Activated T-helper 1 cell treated with anti-CD3 and anti-CD28 coated beads, Interleukin-12 subunit alpha, Interleukin-12 subunit beta, Interleukin-2, Interleukin-4 antibody, amounts not matched to agents 30 ng/mL and 10 ng/mL and 1 ng/mL, durations not matched to agents 14 hours and 24 hours and 36 hours (primary cell): ENCODE measurements around the gene POMGNT2. TPM values are rescaled to one million over a fixed set of nuclear protein-coding genes. Genes with fewer than 3 reads are reported as not detected.
A peak's percentile ranks its signal among the peaks of the same experiment; 100 is the strongest.

Source experiments
- DNase-seq: peaks from one replicate; pipeline ENCODE4 v3.0.0; 2021; ENCODE audit warnings: low spot score
- H3K27ac Mint-ChIP-seq: one replicate; pipeline ENCODE4 v1.8.0; 2021; ENCODE audit warnings: mild to moderate bottlenecking, mixed read lengths
- H3K27me3 Mint-ChIP-seq: one replicate; pipeline ENCODE4 v1.8.0; 2022; ENCODE audit warnings: mild to moderate bottlenecking, moderate library complexity, mixed read lengths; ENCODE audit not compliant: insufficient read depth
- H3K36me3 Mint-ChIP-seq: one replicate; pipeline ENCODE4 v1.8.0; 2021; ENCODE audit warnings: low read depth, mixed read lengths
- H3K4me1 Mint-ChIP-seq: one replicate; pipeline ENCODE4 v1.8.0; 2021; ENCODE audit warnings: low read depth, mixed read lengths
- H3K4me3 Mint-ChIP-seq: one replicate; pipeline ENCODE4 v1.8.0; 2021; ENCODE audit warnings: mild to moderate bottlenecking, moderate library complexity, mixed read lengths
- H3K9me3 Mint-ChIP-seq: one replicate; pipeline ENCODE4 v1.8.0; 2021; ENCODE audit warnings: mixed read lengths
- intact Hi-C: fragments of 100-400 bp; cut with micrococcal nuclease; formaldehyde crosslinking; loops from one replicate; pipeline ENCODE4 v1.15.1; 2024
- total RNA-seq: library from RNA; stranded (reverse); gene quantifications from 2 replicates; pipeline ENCODE4 v1.2.3, GENCODE V29; 2022

Gene POMGNT2
- total RNA-seq, 1 donor from 2014 or later: 8.3 TPM

GRCh38 chr3:43126536-43126935, 20.7 kb upstream of the POMGNT2 start:
- Mint-ChIP-seq H3K4me1 (no peaks in the 10 kb centered on the region), H3K27me3 (no peaks in the 10 kb centered on the region), H3K9me3 (peaks cover 6% of the 10 kb centered on the region), H3K36me3 (no peaks in the 10 kb centered on the region), H3K27ac (no peak overlapping the region), H3K4me3 (no peak overlapping the region)
- intact Hi-C loops: no loop called here
- DNase-seq: no peak

DNA sequence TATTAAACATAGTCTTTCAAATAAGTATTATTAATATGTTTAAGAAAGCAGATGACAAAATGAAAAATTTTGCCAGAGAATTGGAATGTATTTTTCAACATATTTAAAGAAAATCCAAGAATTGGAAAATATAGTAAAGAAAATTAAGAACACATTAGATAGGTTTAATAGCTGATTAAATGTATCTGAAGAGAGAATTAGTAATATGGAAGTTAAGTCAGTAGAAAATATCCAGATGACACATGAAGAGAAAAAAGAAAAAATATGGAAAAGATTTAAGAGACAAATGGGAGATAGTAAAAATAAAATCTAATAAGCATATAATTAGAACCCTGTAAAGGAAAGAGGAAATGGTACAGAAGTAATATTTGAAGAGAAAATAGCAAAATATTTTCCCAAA, 18.0 kb upstream of the POMGNT2 start:
- no peak overlapping the region for H3K4me3 Mint-ChIP-seq
- H3K27me3 Mint-ChIP-seq: no peaks in the 10 kb centered on the region
- H3K9me3 Mint-ChIP-seq: peaks cover 6% of the 10 kb centered on the region
- H3K36me3 Mint-ChIP-seq: no peaks in the 10 kb centered on the region
- no peak overlapping the region for H3K27ac Mint-ChIP-seq
- no peaks in the 10 kb centered on the region for H3K4me1 Mint-ChIP-seq
- DNase-seq: no peak
- intact Hi-C loops: no loop called here

DNA sequence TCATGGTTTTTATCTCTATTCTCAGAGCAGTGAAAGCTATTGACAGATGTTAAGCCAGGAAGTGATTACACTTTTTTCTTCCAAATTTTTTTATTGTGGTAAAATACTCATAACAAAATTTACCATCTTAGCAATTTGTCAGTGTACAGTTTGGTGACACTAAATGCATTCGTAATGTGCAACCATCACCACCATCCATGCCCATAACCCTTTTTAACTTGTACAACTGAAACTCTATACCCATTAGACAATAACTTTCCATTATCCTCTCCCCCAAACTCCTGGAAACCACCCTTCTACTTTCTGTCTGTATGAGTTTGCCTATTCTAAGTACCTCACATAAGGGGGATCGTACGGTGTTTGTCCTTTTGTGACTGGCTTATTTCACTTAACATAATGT, 15.1 kb upstream of the POMGNT2 start:
- H3K4me3 Mint-ChIP-seq: no peak overlapping the region
- peaks cover 6% of the 10 kb centered on the region for H3K9me3 Mint-ChIP-seq
- H3K4me1 Mint-ChIP-seq: no peaks in the 10 kb centered on the region
- DNase-seq: no peak
- H3K27me3 Mint-ChIP-seq: no peaks in the 10 kb centered on the region
- intact Hi-C loops: no loop called here
- H3K36me3 Mint-ChIP-seq: no peaks in the 10 kb centered on the region
- H3K27ac Mint-ChIP-seq: no peak overlapping the region

DNA sequence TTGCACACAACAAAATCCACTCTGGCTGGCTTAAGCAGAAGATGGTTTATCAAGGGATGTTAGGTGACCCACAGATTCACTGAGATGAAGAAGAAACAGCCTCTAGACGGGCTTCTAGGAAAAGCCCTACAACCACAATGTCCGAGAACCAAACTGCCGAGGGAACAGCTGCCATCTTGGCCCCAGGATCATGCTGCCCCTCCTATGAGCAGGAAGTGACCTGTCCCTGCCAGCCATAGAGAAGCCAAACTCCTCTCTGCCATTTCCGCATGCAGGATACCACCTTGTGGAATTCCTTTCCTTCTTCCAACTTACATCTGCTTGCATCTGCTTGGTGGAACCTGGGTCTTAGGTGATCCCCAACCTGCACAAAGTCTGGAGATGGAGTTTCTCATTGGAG, 11.4 kb upstream of the POMGNT2 start:
- Mint-ChIP-seq H3K9me3 (no peaks in the 10 kb centered on the region), H3K27me3 (peaks cover 2% of the 10 kb centered on the region), H3K36me3 (no peaks in the 10 kb centered on the region), H3K4me3 (no peak overlapping the region), H3K27ac (no peak overlapping the region), H3K4me1 (no peaks in the 10 kb centered on the region)
- intact Hi-C loops: no loop called here
- no peak for DNase-seq

DNA sequence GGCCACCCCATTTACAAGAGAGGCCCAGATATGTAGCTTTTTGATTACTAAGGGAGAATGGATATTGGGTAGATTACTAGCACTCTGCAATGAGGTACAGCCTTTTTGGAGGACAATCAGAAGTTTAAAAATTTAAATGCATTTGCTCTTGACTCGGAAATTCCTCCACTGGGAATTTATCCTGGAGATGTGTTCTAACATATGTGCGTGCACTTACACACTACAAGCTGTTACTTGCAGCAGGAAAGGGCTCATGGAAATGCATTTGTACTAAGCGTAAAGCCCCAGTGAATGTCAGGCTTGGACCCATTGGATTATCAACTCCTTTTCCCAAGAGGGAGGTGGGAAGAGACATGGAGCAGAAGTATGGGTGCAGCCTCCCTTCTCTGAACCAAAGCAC, 7.8 kb upstream of the POMGNT2 start:
- no peaks in the 10 kb centered on the region for H3K36me3 Mint-ChIP-seq
- intact Hi-C loops: no loop called here
- DNase-seq: no peak
- peaks cover 4% of the 10 kb centered on the region for H3K9me3 Mint-ChIP-seq
- no peaks in the 10 kb centered on the region for H3K4me1 Mint-ChIP-seq
- no peak overlapping the region for H3K27ac Mint-ChIP-seq
- peaks cover 3% of the 10 kb centered on the region for H3K27me3 Mint-ChIP-seq
- H3K4me3 Mint-ChIP-seq: no peak overlapping the region

GRCh38 chr3:43106293-43106628, 382 bp upstream of the POMGNT2 start:
- Mint-ChIP-seq H3K36me3 (no peaks in the 10 kb centered on the region), H3K27ac (no peak overlapping the region), H3K9me3 (peaks cover 4% of the 10 kb centered on the region)

DNA sequence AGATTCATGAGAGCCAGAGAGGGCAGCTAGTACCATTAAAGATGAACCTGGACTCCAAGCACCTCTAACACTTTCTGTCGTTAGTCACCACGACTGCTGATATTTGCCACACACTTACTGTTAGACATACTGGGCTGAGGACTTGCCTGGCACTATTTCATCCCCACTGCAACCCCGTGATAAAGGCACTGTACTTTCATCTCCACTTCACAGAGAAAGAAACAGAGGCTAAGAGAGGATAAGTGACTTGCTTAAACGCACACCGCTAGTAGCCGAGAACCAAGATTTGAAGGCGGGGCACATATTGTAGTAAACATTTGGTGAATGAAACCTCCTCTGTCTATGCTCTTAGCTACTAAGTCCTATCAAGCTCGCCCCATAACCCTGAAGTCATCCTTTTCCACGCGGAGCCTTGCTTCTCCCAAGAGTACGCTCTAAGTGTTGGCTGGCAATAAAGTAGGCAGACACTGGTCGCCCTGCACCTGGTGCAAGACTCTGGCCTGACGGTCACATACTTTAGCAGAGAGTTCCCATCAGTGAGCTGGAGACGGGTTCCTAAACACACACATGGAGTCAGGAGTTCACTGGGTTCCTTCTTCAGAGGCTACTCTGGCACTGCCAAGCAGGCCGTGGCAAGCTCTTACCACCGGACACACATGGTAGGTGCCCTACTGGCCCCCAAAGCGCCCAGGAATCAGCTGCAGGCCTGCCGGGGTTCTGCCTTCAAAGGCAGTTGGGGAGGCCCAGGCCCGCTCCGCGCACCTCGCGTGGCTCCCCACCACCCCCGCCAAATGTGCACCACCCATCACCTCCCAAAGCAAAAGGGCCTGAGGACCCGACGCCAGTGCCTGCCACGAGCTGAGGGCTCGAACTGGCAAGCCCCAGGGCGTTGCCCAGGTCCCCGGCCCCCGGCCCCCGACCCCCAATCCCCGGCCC, 951 bp downstream of the POMGNT2 start:
- Mint-ChIP-seq H3K36me3 (no peaks in the 10 kb centered on the region), H3K27me3 (peaks cover 6% of the 10 kb centered on the region), H3K9me3 (no peaks in the 10 kb centered on the region), H3K4me3 (peak overlapping the region; percentile 67), H3K27ac (no peak overlapping the region), H3K4me1 (peaks cover 12% of the 10 kb centered on the region)
- intact Hi-C loops: loop anchor here (5.0 kb wide), 2 partner anchors 272 to 587 kb away; partner anchors contain the start of gene ABHD5
- DNase-seq: peak; percentile 2

More at GRCh38 chr3:43106293-43106628, 382 bp upstream of the POMGNT2 start:
- no peak for DNase-seq
- Mint-ChIP-seq H3K4me1 (peaks cover 12% of the 10 kb centered on the region), H3K4me3 (peak overlapping the region; percentile 69), H3K27me3 (peaks cover 4% of the 10 kb centered on the region)
- intact Hi-C loops: loop anchor here (1.0 to 5.0 kb wide), 5 partner anchors 181 to 586 kb away; partner anchors contain the start of genes ABHD5, ANO10 and SNRK

- Mint-ChIP-seq H3K27ac (no peak overlapping the region), H3K4me1 (peaks cover 12% of the 10 kb centered on the region), H3K27me3 (peaks cover 4% of the 10 kb centered on the region), H3K4me3 (no peak overlapping the region), H3K36me3 (no peaks in the 10 kb centered on the region), H3K9me3 (no peaks in the 10 kb centered on the region)
- no peak for DNase-seq
- intact Hi-C loops: no loop called here
Measured at GRCh38 chr3:43104039-43104438, 1.8 kb downstream of the POMGNT2 start.

- H3K4me1 Mint-ChIP-seq: peaks cover 12% of the 10 kb centered on the region
- H3K9me3 Mint-ChIP-seq: no peaks in the 10 kb centered on the region
- H3K36me3 Mint-ChIP-seq: no peaks in the 10 kb centered on the region
- H3K27ac Mint-ChIP-seq: no peak overlapping the region
- DNase-seq: no peak
- H3K27me3 Mint-ChIP-seq: peaks cover 3% of the 10 kb centered on the region
- intact Hi-C loops: no loop called here
- no peak overlapping the region for H3K4me3 Mint-ChIP-seq
Measured at GRCh38 chr3:43102773-43103480, 3.0 kb downstream of the POMGNT2 start.

- intact Hi-C loops: no loop called here
- H3K4me1 Mint-ChIP-seq: no peaks in the 10 kb centered on the region
Measured at GRCh38 chr3:43098761-43099160, 7.1 kb downstream of the POMGNT2 start.

DNA sequence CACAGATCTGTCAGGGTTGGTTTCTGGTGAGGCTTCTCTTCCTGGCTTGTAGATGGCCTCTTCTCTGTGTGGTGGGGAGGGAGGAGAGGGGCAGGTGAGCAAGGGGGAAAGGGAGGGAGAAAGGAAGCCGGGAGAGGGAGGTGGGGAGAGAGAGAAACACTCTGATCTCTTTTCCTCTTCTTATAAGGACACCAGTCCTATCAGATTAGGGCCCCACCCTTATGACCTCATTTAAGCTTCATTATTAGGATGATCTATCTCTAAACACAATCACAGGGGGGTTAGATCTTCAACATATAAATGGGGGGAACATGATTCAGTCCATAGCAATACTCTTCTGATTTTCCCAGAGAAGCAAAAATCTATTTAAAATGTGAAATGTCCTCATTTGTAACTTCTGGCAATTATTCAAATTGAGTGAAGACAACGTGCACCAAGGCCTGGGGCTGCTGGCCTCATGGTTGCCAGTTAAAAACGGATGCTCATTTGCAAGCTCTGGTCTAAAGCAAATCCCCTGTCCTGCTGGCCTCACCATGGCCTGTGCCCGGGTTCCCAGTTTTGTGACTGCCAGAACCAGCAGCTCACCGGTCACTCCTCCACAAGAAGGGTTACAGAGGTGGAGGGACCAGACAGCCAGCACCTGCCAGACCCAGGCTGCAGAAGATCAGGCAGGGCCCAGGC, 8.3 kb downstream of the POMGNT2 start:
- Mint-ChIP-seq H3K27me3 (peaks cover 4% of the 10 kb centered on the region), H3K4me3 (no peak overlapping the region), H3K36me3 (no peaks in the 10 kb centered on the region), H3K4me1 (no peaks in the 10 kb centered on the region), H3K27ac (no peak overlapping the region), H3K9me3 (no peaks in the 10 kb centered on the region)
- intact Hi-C loops: no loop called here
- no peak for DNase-seq

More at GRCh38 chr3:43098761-43099160, 7.1 kb downstream of the POMGNT2 start:
- Mint-ChIP-seq H3K36me3 (no peaks in the 10 kb centered on the region), H3K27ac (no peak overlapping the region), H3K9me3 (no peaks in the 10 kb centered on the region), H3K27me3 (peaks cover 2% of the 10 kb centered on the region), H3K4me3 (no peak overlapping the region)
- no peak for DNase-seq

GRCh38 chr3:43096761-43097160, 9.1 kb downstream of the POMGNT2 start:
- intact Hi-C loops: no loop called here
- Mint-ChIP-seq H3K36me3 (no peaks in the 10 kb centered on the region), H3K27ac (no peak overlapping the region), H3K4me3 (no peak overlapping the region), H3K27me3 (peaks cover 4% of the 10 kb centered on the region), H3K4me1 (no peaks in the 10 kb centered on the region), H3K9me3 (no peaks in the 10 kb centered on the region)
- no peak for DNase-seq

- H3K27ac Mint-ChIP-seq: no peak overlapping the region
- intact Hi-C loops: no loop called here
Measured at GRCh38 chr3:43095370-43095769, 10.5 kb downstream of the POMGNT2 start.

More at GRCh38 chr3:43095370-43095769, 10.5 kb downstream of the POMGNT2 start:
- H3K27me3 Mint-ChIP-seq: peaks cover 2% of the 10 kb centered on the region
- no peak overlapping the region for H3K4me3 Mint-ChIP-seq
- no peaks in the 10 kb centered on the region for H3K36me3 Mint-ChIP-seq
- DNase-seq: no peak
- no peaks in the 10 kb centered on the region for H3K4me1 Mint-ChIP-seq
- no peaks in the 10 kb centered on the region for H3K9me3 Mint-ChIP-seq
